IMR-90 (cell line): ENCODE results near the gene TMEM208. TPM values are rescaled to one million over a fixed set of nuclear protein-coding genes. Genes with fewer than 3 reads are reported as not detected.

Experiments
- ATAC-seq: fragments of 200-7000 bp; cut with Tn5 transposase; 2 replicates; pipeline ENCODE4 v1.9.1; 2020; ENCODE audit warnings: low read depth, mild to moderate bottlenecking, moderate library complexity
- BruUV-seq: library from RNA; stranded (reverse); fragments of 400-500 nt; replicated peaks from 2 replicates; lab custom pipeline; 2021; lab: Mats Ljungman, UMichigan
- CTCF ChIA-PET: fragments of 300-600 bp; formaldehyde crosslinking; extraction: SDS; loops from one replicate; lab custom pipeline; 2021; ENCODE audit warnings: antibody characterized with exemption; lab: Yijun Ruan, JAX
- POLR2A ChIA-PET: fragments of 300-600 bp; sonication (Branson Sonifier 250); formaldehyde crosslinking; loops from one replicate; lab custom pipeline; 2022; ENCODE audit warnings: antibody characterized with exemption; ENCODE audit not compliant: unreplicated experiment; lab: Charles Lee
- DNase-seq: peaks from one replicate; pipeline ENCODE4 v3.0.0; 2013
- H2AFZ ChIP-seq: replicated peaks from 2 replicates; pipeline ENCODE3; 2013; ENCODE audit warnings: low read length, mild to moderate bottlenecking; ENCODE audit not compliant: poor library complexity
- H2AK5ac ChIP-seq: 2 replicates; pipeline ENCODE4 v1.6.1; 2013; ENCODE audit warnings: low read depth, low read length, inconsistent platforms
- H2AK9ac ChIP-seq: replicated peaks from 2 replicates; pipeline ENCODE3; 2013; ENCODE audit warnings: mild to moderate bottlenecking, low read depth, low read length, moderate library complexity; ENCODE audit not compliant: poor library complexity
- H2BK120ac ChIP-seq: 2 replicates; pipeline ENCODE4 v1.6.1; 2013; ENCODE audit warnings: low read depth, low read length, inconsistent platforms
- H2BK15ac ChIP-seq: 3 replicates; pipeline ENCODE4 v1.6.1; 2013; ENCODE audit warnings: low read depth, low read length, inconsistent platforms
- H2BK20ac ChIP-seq: 2 replicates; pipeline ENCODE4 v1.6.1; 2013; ENCODE audit warnings: low read depth, mild to moderate bottlenecking, inconsistent platforms, low read length, moderate library complexity
- H2BK5ac ChIP-seq: 2 replicates; pipeline ENCODE4 v1.6.1; 2013; ENCODE audit warnings: mild to moderate bottlenecking, low read depth, low read length, inconsistent platforms; ENCODE audit not compliant: poor library complexity, severe bottlenecking
- H3K14ac ChIP-seq: replicated peaks from 2 replicates; pipeline ENCODE4 v1.6.1; 2013; ENCODE audit warnings: low read depth, low read length, inconsistent platforms
- H3K18ac ChIP-seq: 2 replicates; pipeline ENCODE4 v1.6.1; 2013; ENCODE audit warnings: low read depth, low read length, control low read depth
- H3K23ac ChIP-seq: 2 replicates; pipeline ENCODE4 v1.6.1; 2013; ENCODE audit warnings: low read depth, low read length, inconsistent platforms
- H3K27ac ChIP-seq: 2 replicates; pipeline ENCODE4 v1.5.1; 2013; ENCODE audit warnings: mild to moderate bottlenecking, control low read depth, low read length; ENCODE audit not compliant: insufficient read depth
- H3K27me3 ChIP-seq: 2 replicates; pipeline ENCODE4 v1.6.1; 2013; ENCODE audit warnings: low read length; ENCODE audit not compliant: control insufficient read depth, insufficient read depth
- H3K36me3 ChIP-seq: 2 replicates; pipeline ENCODE4 v1.6.1; 2013; ENCODE audit warnings: low read length, mixed read lengths; ENCODE audit not compliant: control insufficient read depth, insufficient read depth
- H3K4ac ChIP-seq: 2 replicates; pipeline ENCODE4 v1.6.1; 2013; ENCODE audit warnings: low read depth, low read length, inconsistent platforms
- H3K4me1 ChIP-seq: 2 replicates; pipeline ENCODE4 v1.6.1; 2013; ENCODE audit warnings: low read length, mixed read lengths; ENCODE audit not compliant: control insufficient read depth, insufficient read depth
- H3K4me2 ChIP-seq: 2 replicates; pipeline ENCODE4 v1.6.1; 2013; ENCODE audit warnings: low read depth, mild to moderate bottlenecking, control low read depth, low read length, moderate library complexity
- H3K4me3 ChIP-seq: 2 replicates; pipeline ENCODE4 v1.5.1; 2013; ENCODE audit warnings: low read depth, mild to moderate bottlenecking, control low read depth, low read length, moderate library complexity; ENCODE audit not compliant: insufficient read depth
- H3K56ac ChIP-seq: 2 replicates; pipeline ENCODE4 v1.6.1; 2013; ENCODE audit warnings: low read length, inconsistent platforms; ENCODE audit not compliant: insufficient read depth; ENCODE audit errors: extremely low read depth
- H3K79me1 ChIP-seq, 2 experiments: 2 replicates each; pipeline ENCODE4 v1.6.1; 2013; ENCODE audit warnings: low read length in 2 of 2, inconsistent platforms in 1 of 2, low read depth in 1 of 2
- H3K9ac ChIP-seq: 2 replicates; pipeline ENCODE4 v1.6.1; 2013; ENCODE audit warnings: low read depth, low read length, control low read depth
- H3K9me1 ChIP-seq: 2 replicates; pipeline ENCODE4 v1.6.1; 2013; ENCODE audit warnings: low read length, inconsistent platforms; ENCODE audit not compliant: insufficient read depth
- H3K9me3 ChIP-seq: 2 replicates; pipeline ENCODE4 v1.6.1; 2013; ENCODE audit warnings: low read length; ENCODE audit not compliant: control insufficient read depth, insufficient read depth
- H4K20me1 ChIP-seq: 2 replicates; pipeline ENCODE4 v1.6.1; 2013; ENCODE audit warnings: low read length, inconsistent platforms; ENCODE audit not compliant: insufficient read depth
- H4K5ac ChIP-seq: 2 replicates; pipeline ENCODE4 v1.6.1; 2013; ENCODE audit warnings: mild to moderate bottlenecking, low read depth, low read length, control low read depth
- H4K8ac ChIP-seq, 2 experiments: 2 replicates each; pipeline ENCODE4 v1.6.1; 2013; ENCODE audit warnings: low read depth in 2 of 2, low read length in 2 of 2, control low read depth in 1 of 2, inconsistent platforms in 1 of 2
- H4K91ac ChIP-seq: 2 replicates; pipeline ENCODE4 v1.6.1; 2013; ENCODE audit warnings: low read depth, low read length, inconsistent platforms; ENCODE audit not compliant: insufficient read depth
- BHLHE40 ChIP-seq: fragments of 150-350 bp; IDR thresholded peaks from 2 replicates; pipeline ENCODE4 v1.6.1; 2016; ENCODE audit warnings: mild to moderate bottlenecking, low read depth, low read length
- CHD1 ChIP-seq: IDR thresholded peaks from 2 replicates; pipeline ENCODE4 v1.6.1; 2012; ENCODE audit warnings: low read depth, low read length, improper control_type of control experiment
- CTCF ChIP-seq: conservative IDR thresholded peaks from 2 replicates; pipeline ENCODE4 v1.5.1; 2012; ENCODE audit warnings: mild to moderate bottlenecking, low read depth, low read length, improper control_type of control experiment
- ELK1 ChIP-seq: fragments of 150-350 bp; IDR thresholded peaks from 2 replicates; pipeline ENCODE4 v1.6.1; 2016; ENCODE audit warnings: low read depth, mild to moderate bottlenecking, low read length, moderate library complexity, borderline replicate concordance
- FOS ChIP-seq: fragments of 150-350 bp; IDR thresholded peaks from 2 replicates; pipeline ENCODE4 v1.6.1; 2016; ENCODE audit warnings: low read depth, low read length
- MAZ ChIP-seq: IDR thresholded peaks from 2 replicates; pipeline ENCODE4 v1.6.1; 2012; ENCODE audit warnings: low read depth, mild to moderate bottlenecking, low read length, improper control_type of control experiment, moderate library complexity, borderline replicate concordance
- MXI1 ChIP-seq: IDR thresholded peaks from 2 replicates; pipeline ENCODE4 v1.6.1; 2012; ENCODE audit warnings: low read depth, mild to moderate bottlenecking, low read length, moderate library complexity, borderline replicate concordance
- NFE2L2 ChIP-seq: fragments of 150-350 bp; IDR thresholded peaks from 2 replicates; pipeline ENCODE4 v1.6.1; 2016; ENCODE audit warnings: low read depth, mild to moderate bottlenecking, low read length
- RAD21 ChIP-seq: IDR thresholded peaks from 2 replicates; pipeline ENCODE4 v1.6.1; 2012; ENCODE audit warnings: low read length, improper control_type of control experiment
- RCOR1 ChIP-seq: IDR thresholded peaks from 2 replicates; pipeline ENCODE4 v1.6.1; 2012; ENCODE audit warnings: mild to moderate bottlenecking, low read length, improper control_type of control experiment; ENCODE audit not compliant: insufficient replicate concordance
- RFX5 ChIP-seq: IDR thresholded peaks from 2 replicates; pipeline ENCODE4 v1.8.0; 2012; ENCODE audit warnings: low read depth, mild to moderate bottlenecking, low read length, moderate library complexity
- SMC3 ChIP-seq: fragments of 150-350 bp; IDR thresholded peaks from 2 replicates; pipeline ENCODE4 v1.6.1; 2016; ENCODE audit warnings: low read depth, mild to moderate bottlenecking, antibody characterized with exemption, low read length, moderate library complexity
- WGBS, 2 experiments: methylation state at CpG; one replicate each; pipeline versions ENCODE4 v1.1.5 to v1.1.7; 2013; ENCODE audit warnings: missing lambda C conversion rate in 2 of 2; ENCODE audit not compliant: insufficient read length in 1 of 2; ENCODE audit errors: extremely low coverage in 2 of 2; 5-methylcytosine and 5-hydroxymethylcytosine counted together
- dilution Hi-C: fragments of 300-500 bp; cut with HindIII; formaldehyde crosslinking; loops from one replicate; pipeline ENCODE4 v1.14.3; 2018; ENCODE audit warnings: low sequenced_read_pairs; ENCODE audit not compliant: unreplicated experiment
- in situ Hi-C: fragments of 300-500 bp; cut with MboI; formaldehyde crosslinking; loops from 3 replicates; pipeline ENCODE4 v1.14.3; 2019; ENCODE audit warnings: low sequenced_read_pairs, inconsistent platforms, mixed read lengths
- intact Hi-C: fragments of 100-400 bp; cut with micrococcal nuclease; formaldehyde crosslinking; loops from 2 replicates; pipeline ENCODE4 v1.10.0; 2022
- polyA plus RNA-seq, 3 experiments: library from polyadenylated mRNA; depleted of rRNA; stranded (reverse); fragments of >200 nt; gene quantifications; 2 replicates each; pipeline ENCODE4 v1.2.3, GENCODE V29; 2012; ENCODE audit warnings: low replicate concordance in 1 of 3
- total RNA-seq: library from RNA; depleted of rRNA; stranded (reverse); fragments of >200 nt; gene quantifications from 2 replicates; pipeline ENCODE4 v1.2.3, GENCODE V29; 2012
- TF ChIP-seq, protein P1 (sequence below): fragments of 150-350 bp; IDR thresholded peaks from 2 replicates; pipeline ENCODE4 v1.6.1; 2017; ENCODE audit warnings: mild to moderate bottlenecking, antibody characterized with exemption, low read length, low read depth

TMEM208 gene
- total and polyA plus RNA-seq, 2 of the 4 experiments (the other 2 are of a cell fraction): 65.6 to 66.5 TPM

- H2AFZ ChIP-seq: no peak overlapping the region
- ChIA-PET POLR2A (no interaction called here), CTCF (no interaction called here)
- H3K4me2 ChIP-seq: no peak overlapping the region
- no peak overlapping the region for H3K56ac ChIP-seq
- no peaks in the 10 kb centered on the region; the same call in 1 of the 2 replicates for H4K20me1 ChIP-seq
- peaks cover 26% of the 10 kb centered on the region for H3K9me1 ChIP-seq
- DNase-seq: no peak
- dilution Hi-C loops (no loop called here), in situ Hi-C loops (no loop called here), intact Hi-C loops (no loop called here)
- peaks cover 21% of the 10 kb centered on the region for H3K4me1 ChIP-seq
- H2BK120ac ChIP-seq: no peak overlapping the region
- H3K9me3 ChIP-seq: no peaks in the 10 kb centered on the region
- H4K91ac ChIP-seq: no peak overlapping the region
- H3K23ac ChIP-seq: no peak overlapping the region
- H4K5ac ChIP-seq: no peak overlapping the region
- no peak overlapping the region for H3K18ac ChIP-seq
- H2BK5ac ChIP-seq: no peak overlapping the region
- BruUV-seq: no TSS peak
- H2BK20ac ChIP-seq: no peak overlapping the region
- H3K79me1 ChIP-seq: peaks cover 30 to 66% of the 10 kb centered on the region in 2 experiments; a peak in 3 of 4 replicates
- H3K4me3 ChIP-seq: no peak overlapping the region
- H3K27me3 ChIP-seq: no peaks in the 10 kb centered on the region
- H2BK15ac ChIP-seq: no peak overlapping the region
- H3K9ac ChIP-seq: no peak overlapping the region
- no peak overlapping the region for H3K27ac ChIP-seq
- H2AK9ac ChIP-seq: no peak overlapping the region
- WGBS, 2 experiments: 90% methylated on average over 2 of the region's 16 CpGs; no CpG with 5 or more reads in 1 of the 2 experiments
- H2AK5ac ChIP-seq: no peak overlapping the region
- H3K36me3 ChIP-seq: peaks cover 52% of the 10 kb centered on the region
- no peak overlapping the region for H3K4ac ChIP-seq
- H4K8ac ChIP-seq: no peak overlapping the region
- no peak for ATAC-seq
- no peak overlapping the region for H3K14ac ChIP-seq
- no peak for TF ChIP-seq MXI1
- TF ChIP-seq ELK1: no peak
- TF ChIP-seq RAD21: no peak
- TF ChIP-seq, protein P1, sequence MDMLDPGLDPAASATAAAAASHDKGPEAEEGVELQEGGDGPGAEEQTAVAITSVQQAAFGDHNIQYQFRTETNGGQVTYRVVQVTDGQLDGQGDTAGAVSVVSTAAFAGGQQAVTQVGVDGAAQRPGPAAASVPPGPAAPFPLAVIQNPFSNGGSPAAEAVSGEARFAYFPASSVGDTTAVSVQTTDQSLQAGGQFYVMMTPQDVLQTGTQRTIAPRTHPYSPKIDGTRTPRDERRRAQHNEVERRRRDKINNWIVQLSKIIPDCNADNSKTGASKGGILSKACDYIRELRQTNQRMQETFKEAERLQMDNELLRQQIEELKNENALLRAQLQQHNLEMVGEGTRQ: no peak
- no peak for TF ChIP-seq RFX5
- TF ChIP-seq MAZ: no peak
- no peak for TF ChIP-seq CHD1
- no peak for TF ChIP-seq SMC3
- TF ChIP-seq NFE2L2: no peak
- no peak for TF ChIP-seq BHLHE40
- TF ChIP-seq FOS: no peak
- TF ChIP-seq RCOR1: no peak
- no peak for TF ChIP-seq CTCF
Measured at GRCh38 chr16:67237396-67238277, 10.7 kb downstream of the TMEM208 start.
